GM12878 (cell line): ENCODE measurements around the gene ZNF407. TPM values are rescaled to one million over a fixed set of nuclear protein-coding genes. Genes with fewer than 3 reads are reported as not detected.

Experiments used
- ATAC-seq: fragments of 200-7000 bp; cut with Tn5 transposase; 3 replicates; pipeline ENCODE4 v1.9.1; 2020; ENCODE audit warnings: mild to moderate bottlenecking, moderate library complexity
- BruUV-seq: library from RNA; stranded (reverse); fragments of 400-500 nt; replicated peaks from 2 replicates; lab custom pipeline; 2021; lab: Mats Ljungman, UMichigan
- CTCF ChIA-PET: fragments of 300-600 bp; sonication (Branson Sonifier 250); formaldehyde crosslinking; extraction: SDS; loops from one replicate; lab custom pipeline; 2021; ENCODE audit warnings: inconsistent platforms; lab: Yijun Ruan, JAX
- POLR2A ChIA-PET: fragments of 350-600 bp; formaldehyde crosslinking; extraction: SDS; loops from one replicate; lab custom pipeline; 2021; ENCODE audit warnings: inconsistent platforms; lab: Charles Lee
- RAD21 ChIA-PET: fragments of 300-600 bp; sonication (Branson Sonifier 250); formaldehyde crosslinking; loops from one replicate; lab custom pipeline; 2023; ENCODE audit warnings: antibody characterized with exemption; ENCODE audit not compliant: unreplicated experiment; lab: Charles Lee
- SMC1A ChIA-PET: fragments of 300-600 bp; sonication (Branson Sonifier 250); formaldehyde crosslinking; loops from one replicate; lab custom pipeline; 2023; ENCODE audit not compliant: unreplicated experiment, uncharacterized antibody; lab: Charles Lee
- DNase-seq: peaks from one replicate; pipeline ENCODE4 v3.0.0-alpha.2; 2011; ENCODE audit warnings: low read depth, low spot score
- FAIRE-seq: peaks from 3 replicates; lab custom pipeline; 2011; peaks lifted over from hg19 to GRCh38; lab: Jason Lieb, UNC
- H2AFZ ChIP-seq: 2 replicates; pipeline ENCODE4 v1.6.0; 2011; ENCODE audit warnings: low read depth, low read length, control low read depth; ENCODE audit not compliant: control insufficient read depth
- H3K27ac ChIP-seq: 2 replicates; pipeline ENCODE4 v1.5.1; 2011; ENCODE audit warnings: control low read depth; ENCODE audit not compliant: control insufficient read depth, insufficient read depth
- H3K27me3 ChIP-seq, 2 experiments: replicated peaks in 1 of 2; 2 replicates each; pipeline versions ENCODE4 v1.6.0 to v1.6.1; 2011; ENCODE audit warnings: low read length in 1 of 2; ENCODE audit not compliant: control insufficient read depth in 2 of 2, insufficient read depth in 2 of 2
- H3K36me3 ChIP-seq, 2 experiments: 2 replicates each; pipeline ENCODE4 v1.5.1; 2011; ENCODE audit warnings: low read length in 1 of 2; ENCODE audit not compliant: control insufficient read depth in 2 of 2, insufficient read depth in 2 of 2
- H3K4me1 ChIP-seq: 2 replicates; pipeline ENCODE4 v1.6.1; 2011; ENCODE audit warnings: mild to moderate bottlenecking, low read length, moderate library complexity, mixed read lengths; ENCODE audit not compliant: control insufficient read depth, insufficient read depth
- H3K4me2 ChIP-seq: 2 replicates; pipeline ENCODE4 v1.6.0; 2011; ENCODE audit warnings: control low read depth; ENCODE audit not compliant: control insufficient read depth, insufficient read depth
- H3K4me3 ChIP-seq: fragments of 200-600 bp; sonication (generic); 2 replicates; pipeline ENCODE4 v1.5.1; 2016
- H3K79me2 ChIP-seq: 2 replicates; pipeline ENCODE4 v1.6.0; 2011; ENCODE audit warnings: low read length; ENCODE audit not compliant: control insufficient read depth, insufficient read depth
- H3K9ac ChIP-seq: 2 replicates; pipeline ENCODE4 v1.8.0; 2011; ENCODE audit warnings: low read length, control low read depth, mixed read lengths; ENCODE audit not compliant: control insufficient read depth, insufficient read depth
- H3K9me3 ChIP-seq: replicated peaks from 3 replicates; pipeline ENCODE4 v1.5.1; 2011; ENCODE audit warnings: mild to moderate bottlenecking, low read length; ENCODE audit not compliant: control insufficient read depth, insufficient read depth
- H4K20me1 ChIP-seq: 2 replicates; pipeline ENCODE4 v1.6.0; 2011; ENCODE audit not compliant: control insufficient read depth, insufficient read depth
- BCLAF1 ChIP-seq: fragments of 450-650 bp; IDR thresholded peaks from 2 replicates; pipeline ENCODE4 v1.6.1; 2017; ENCODE audit warnings: antibody characterized with exemption, mild to moderate bottlenecking, moderate library complexity
- CHD2 ChIP-seq: IDR thresholded peaks from 2 replicates; pipeline ENCODE4 v1.6.1; 2011; ENCODE audit warnings: low read depth, low read length, improper control_type of control experiment, borderline replicate concordance
- EP300 ChIP-seq, 2 experiments: fragments of 150-350 bp in 1 of 2; IDR thresholded peaks; 2 replicates each; pipeline ENCODE4 v1.6.1; 2011 to 2012; ENCODE audit warnings: low read depth in 2 of 2, low read length in 2 of 2, borderline replicate concordance in 1 of 2, improper control_type of control experiment in 1 of 2, inconsistent platforms in 1 of 2; ENCODE audit not compliant: control insufficient read depth in 1 of 2
- MAX ChIP-seq: IDR thresholded peaks from 2 replicates; pipeline ENCODE4 v1.6.1; 2012; ENCODE audit warnings: low read depth, low read length, improper control_type of control experiment
- MTA3 ChIP-seq: IDR thresholded peaks from 2 replicates; pipeline ENCODE4 v1.6.1; 2012; ENCODE audit warnings: low read length, inconsistent platforms, borderline replicate concordance
- SKIL ChIP-seq: fragments of 450-650 bp; IDR thresholded peaks from 2 replicates; pipeline ENCODE4 v1.6.1; 2017; ENCODE audit warnings: mild to moderate bottlenecking, low read depth, inconsistent platforms; ENCODE audit not compliant: poor library complexity, severe bottlenecking
- SMC3 ChIP-seq: IDR thresholded peaks from 2 replicates; pipeline ENCODE4 v1.6.1; 2011; ENCODE audit warnings: low read length, improper control_type of control experiment, borderline replicate concordance
- STAT3 ChIP-seq: IDR thresholded peaks from 2 replicates; pipeline ENCODE4 v1.6.1; 2011; ENCODE audit warnings: low read depth, low read length, improper control_type of control experiment
- TARDBP ChIP-seq: IDR thresholded peaks from 2 replicates; pipeline ENCODE4 v1.6.1; 2016; ENCODE audit warnings: borderline replicate concordance
- TCF7 ChIP-seq: IDR thresholded peaks from 2 replicates; pipeline ENCODE4 v1.6.1; 2014; ENCODE audit warnings: antibody characterized with exemption, borderline replicate concordance
- ZNF274 ChIP-seq: IDR thresholded peaks from one replicate; pipeline ENCODE4 v1.8.0; 2011; ENCODE audit not compliant: insufficient read length, insufficient read depth
- ZNF687 ChIP-seq: fragments of 450-650 bp; IDR thresholded peaks from 2 replicates; pipeline ENCODE4 v1.6.1; 2017; ENCODE audit warnings: mild to moderate bottlenecking, moderate library complexity
- ZSCAN29 ChIP-seq: fragments of 450-650 bp; IDR thresholded peaks from 2 replicates; pipeline ENCODE4 v1.6.1; 2017; ENCODE audit warnings: mild to moderate bottlenecking, moderate library complexity
- WGBS: methylation state at CpG from one replicate; pipeline ENCODE4 v1.1.6; 2016; ENCODE audit warnings: low lambda C conversion rate; ENCODE audit not compliant: insufficient replicate concordance, insufficient coverage; ENCODE audit errors: missing lambda C conversion rate; 5-methylcytosine and 5-hydroxymethylcytosine counted together
- in situ Hi-C: fragments of 300-500 bp; cut with MboI; formaldehyde crosslinking; loops from 9 replicates; pipeline ENCODE4 v1.14.3; 2018; ENCODE audit warnings: mixed read lengths
- intact Hi-C: fragments of 100-400 bp; cut with micrococcal nuclease; formaldehyde crosslinking; loops from one replicate; pipeline ENCODE4 v1.14.2; 2022; ENCODE audit not compliant: unreplicated experiment
- polyA plus RNA-seq, 11 experiments: library from polyadenylated mRNA; depleted of rRNA in 4 of 11; unstranded in 6 of 11; stranded (reverse) in 5 of 11; fragments of >200 nt; fragmentation: Nextera tagmentation in 4 of 11; fragmentation: Illumina TruSeq in 1 of 11; extraction: Ambion mirVana in 4 of 11; extraction: Trizol in 1 of 11; gene quantifications; 1 replicate in 1 of 11; 2 replicates in 10 of 11; pipeline versions ENCODE4 v1.2.1 to v1.2.3, GENCODE V29; 2011 to 2016; ENCODE audit warnings: inconsistent platforms in 2 of 11, missing spikeins in 2 of 11, low read depth in 1 of 11
- total RNA-seq, 4 experiments: library from RNA; depleted of rRNA in 3 of 4; stranded (reverse); fragments of >200 nt in 3 of 4; fragmentation: Illumina TruSeq in 1 of 4; extraction: Trizol in 1 of 4; gene quantifications; 2 replicates each; pipeline versions ENCODE4 v1.2.1 to v1.2.3, GENCODE V29; 2013 to 2021

The ZNF407 gene
- total and polyA plus RNA-seq, 10 of the 15 experiments (the other 5 are each of a cell fraction or from before 2014, with no cell fraction given) = 0.69 to 11.6 (median 5.3) TPM

GRCh38 chr18:75104483-75104882, 506.8 kb downstream of the ZNF407 start:
- H3K27me3 ChIP-seq = no peaks in the 10 kb centered on the region; a peak in 1 of 4 replicates
- TF ChIP-seq TARDBP (no peak), MTA3 (no peak), ZSCAN29 (no peak), EP300 (IDR thresholded peaks at IDR 0.05; ENCODE audit: borderline replicate concordance in 1 of 2, control insufficient read depth in 1 of 2, low read depth in 2 of 2, low read length in 2 of 2) (no peak), ZNF687 (no peak), BCLAF1 (no peak), ZNF274 (no peak), MAX (no peak), STAT3 (no peak), SMC3 (no peak), SKIL (no peak), TCF7 (no peak), CHD2 (no peak)
- 49% methylated on average over 15 of the region's 15 CpGs for WGBS
- H3K9me3 ChIP-seq = no peaks in the 10 kb centered on the region; the same call in 2 of the 3 replicates
- ChIA-PET CTCF (no interaction called here), RAD21 (interaction anchor here (1.3 kb wide), 1 partner anchor 15 kb away, joined by 3 read pairs; no protein-coding TSS in a partner anchor), POLR2A (no interaction called here), SMC1A (interaction anchor here (0.6 kb wide), 1 partner anchor 438 kb away, joined by 3 read pairs; no protein-coding TSS in a partner anchor)
- in situ Hi-C loops (no loop called here), intact Hi-C loops (no loop called here)
- H3K36me3 ChIP-seq = no peaks in the 10 kb centered on the region
- no peaks in the 10 kb centered on the region for H3K79me2 ChIP-seq
- no TSS peak for BruUV-seq
- DNase-seq (no peak), ATAC-seq (no peak), FAIRE-seq (no peak)
- H3K4me1 ChIP-seq = no peaks in the 10 kb centered on the region
- no peak overlapping the region for H3K9ac ChIP-seq
- H3K4me3 ChIP-seq = no peak overlapping the region
- H3K27ac ChIP-seq = no peak overlapping the region
- no peaks in the 10 kb centered on the region for H4K20me1 ChIP-seq
- no peak overlapping the region for H2AFZ ChIP-seq
- no peak overlapping the region for H3K4me2 ChIP-seq
